ENCODE data around the gene PFDN6.

The PFDN6 gene

DNA sequence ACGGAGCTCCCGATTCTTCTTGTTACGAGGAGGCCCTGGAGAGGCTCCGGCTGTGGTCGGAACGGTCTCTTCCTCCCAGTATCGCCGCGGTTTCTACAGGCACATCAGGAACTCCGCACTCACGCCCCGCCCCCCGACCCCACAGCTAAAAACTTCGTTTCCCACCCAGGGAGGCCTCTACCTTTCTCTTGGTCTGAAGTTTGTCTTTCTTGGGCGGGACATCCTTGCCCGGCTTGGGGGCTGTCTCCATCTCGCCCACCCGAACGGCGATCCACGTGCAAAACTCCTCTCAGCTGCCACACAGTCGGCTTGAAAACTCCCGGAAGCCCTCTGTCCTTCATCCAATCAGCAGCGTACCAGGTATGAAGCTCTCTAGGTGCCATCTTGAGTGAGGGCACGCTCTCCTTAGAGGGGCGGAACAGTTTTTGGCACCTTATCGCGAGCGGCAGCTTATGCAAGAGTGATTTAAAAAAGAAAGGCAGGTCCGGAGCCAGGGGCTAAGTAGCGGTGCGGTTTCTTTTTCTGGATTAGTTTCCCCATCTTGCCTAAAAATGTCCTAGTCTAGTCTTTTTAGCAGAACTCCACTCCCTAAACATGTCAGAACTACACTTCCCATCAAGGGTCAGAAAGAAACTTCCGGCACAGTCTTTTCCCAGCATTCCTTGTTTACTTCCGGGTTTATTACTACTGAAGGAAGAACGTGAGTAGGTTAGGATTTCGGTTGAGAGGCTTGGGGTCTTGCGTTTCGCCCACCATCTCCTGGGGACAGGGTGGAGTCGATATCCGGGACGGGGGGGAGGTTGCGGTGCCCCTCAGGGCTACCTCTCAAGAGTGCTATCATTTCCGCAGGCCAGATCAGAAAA, at the start of gene PFDN6, which contains the start of gene WDR46:
TSS of gene PFDN6 (plus strand) at position 681 of the 863 bp plus-strand sequence. CDS start 256 bp downstream, outside the sequence.
TSS of gene WDR46 (minus strand) at position 319 of the 863 bp plus-strand sequence. CDS start at position 250, 69 bp downstream.
- Histone ChIP-seq H3K9me3 (ENCODE audit: control insufficient read depth, low read length) (no peaks in the 10 kb centered on the region), H3K36me3 (ENCODE audit: control insufficient read depth, insufficient read depth, low read length) (no peaks in the 10 kb centered on the region), H3K27me3 (ENCODE audit: control insufficient read depth, insufficient read depth, low read length) (no peaks in the 10 kb centered on the region), H3K4me3 (ENCODE audit: low read length) (peak within 1 kb of the TSS; percentile 78), H3K4me1 (ENCODE audit: control insufficient read depth, insufficient read depth, low read length) (peaks cover 16% of the 10 kb centered on the region), H3K9ac (ENCODE audit: low read length) (peak within 1 kb of the TSS; percentile 77)

- Histone ChIP-seq H3K36me3 (ENCODE audit: control insufficient read depth, insufficient read depth, low read length) (no peaks in the 10 kb centered on the region), H3K27me3 (ENCODE audit: control insufficient read depth, insufficient read depth, low read length) (no peaks in the 10 kb centered on the region), H3K9me3 (ENCODE audit: control insufficient read depth, low read length) (no peaks in the 10 kb centered on the region), H3K4me1 (ENCODE audit: control insufficient read depth, insufficient read depth, low read length) (no peaks in the 10 kb centered on the region), H3K9ac (ENCODE audit: low read length) (no peak overlapping the region), H3K4me3 (ENCODE audit: low read length) (no peak overlapping the region)
Measured at GRCh38 chr6:33241968-33242367, 47.4 kb upstream of the PFDN6 start.

- H3K27me3 ChIP-seq (ENCODE audit: control insufficient read depth, insufficient read depth, low read length), result no peaks in the 10 kb centered on the region
- no peak overlapping the region for H3K4me3 ChIP-seq (ENCODE audit: low read length)
- peaks cover 6% of the 10 kb centered on the region for H3K4me1 ChIP-seq (ENCODE audit: control insufficient read depth, insufficient read depth, low read length)
- no peaks in the 10 kb centered on the region for H3K36me3 ChIP-seq (ENCODE audit: control insufficient read depth, insufficient read depth, low read length)
- H3K9me3 ChIP-seq (ENCODE audit: control insufficient read depth, low read length), result no peaks in the 10 kb centered on the region
- H3K9ac ChIP-seq (ENCODE audit: low read length), result no peak overlapping the region
Measured at GRCh38 chr6:33243476-33243875, 45.9 kb upstream of the PFDN6 start.

DNA sequence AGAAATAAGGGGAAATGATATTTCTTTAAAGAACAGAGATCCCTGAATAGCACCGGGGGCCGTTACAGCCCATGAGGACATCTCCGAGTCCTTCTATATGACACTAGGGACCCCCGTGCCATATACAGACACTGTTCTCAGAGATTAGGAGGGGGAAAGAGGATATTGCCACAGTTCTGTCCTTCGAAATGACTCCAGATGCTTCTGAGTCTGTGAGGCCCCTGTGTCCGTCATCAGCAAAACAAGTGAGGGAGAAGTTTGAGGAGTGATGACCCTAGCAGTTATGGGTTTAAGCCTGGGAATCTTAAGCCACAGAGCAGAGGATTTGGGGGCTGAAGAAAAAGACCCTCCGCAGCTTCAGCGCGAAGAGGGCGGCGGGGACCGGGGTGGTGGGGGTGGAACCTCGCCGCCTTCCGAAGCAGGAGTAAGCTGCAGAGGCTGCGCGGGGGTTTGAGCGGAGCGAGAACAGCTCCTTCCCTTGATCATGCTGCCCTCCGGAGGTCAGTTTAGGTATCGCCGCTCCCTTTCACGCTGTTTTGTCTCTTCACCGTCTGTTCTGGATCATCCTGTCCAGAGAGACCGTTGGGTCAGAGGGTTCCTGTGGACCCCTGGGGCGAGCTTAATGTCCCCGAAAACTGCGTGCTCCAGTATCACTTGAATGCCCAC, 41.3 kb upstream of the PFDN6 start:
- no peaks in the 10 kb centered on the region for H3K36me3 ChIP-seq (ENCODE audit: control insufficient read depth, insufficient read depth, low read length)
- peak overlapping the region; percentile 50 for H3K9ac ChIP-seq (ENCODE audit: low read length)
- H3K9me3 ChIP-seq (ENCODE audit: control insufficient read depth, low read length), result no peaks in the 10 kb centered on the region
- peak overlapping the region; percentile 56 for H3K4me3 ChIP-seq (ENCODE audit: low read length)
- H3K27me3 ChIP-seq (ENCODE audit: control insufficient read depth, insufficient read depth, low read length), result no peaks in the 10 kb centered on the region
- H3K4me1 ChIP-seq (ENCODE audit: control insufficient read depth, insufficient read depth, low read length), result peaks cover 25% of the 10 kb centered on the region

DNA sequence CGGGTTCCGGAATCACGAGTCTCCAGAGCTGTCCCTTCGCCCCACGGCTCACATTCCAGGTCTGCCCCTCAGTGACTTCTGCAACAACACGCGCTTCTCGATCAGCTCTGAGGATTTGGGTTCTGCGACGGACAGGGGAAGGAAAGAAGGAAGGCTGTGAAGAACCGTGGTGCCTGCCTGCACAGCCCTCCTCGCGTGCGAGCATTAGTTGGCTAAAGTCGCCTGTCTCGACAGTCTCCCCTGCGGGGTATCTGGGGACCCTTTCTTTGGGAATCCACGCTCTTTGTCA, 40.8 kb upstream of the PFDN6 start:
- Histone ChIP-seq H3K4me1 (ENCODE audit: control insufficient read depth, insufficient read depth, low read length) (peaks cover 25% of the 10 kb centered on the region), H3K4me3 (ENCODE audit: low read length) (peak overlapping the region; percentile 56), H3K27me3 (ENCODE audit: control insufficient read depth, insufficient read depth, low read length) (no peaks in the 10 kb centered on the region), H3K9ac (ENCODE audit: low read length) (peak overlapping the region; percentile 50), H3K36me3 (ENCODE audit: control insufficient read depth, insufficient read depth, low read length) (no peaks in the 10 kb centered on the region), H3K9me3 (ENCODE audit: control insufficient read depth, low read length) (no peaks in the 10 kb centered on the region)

DNA sequence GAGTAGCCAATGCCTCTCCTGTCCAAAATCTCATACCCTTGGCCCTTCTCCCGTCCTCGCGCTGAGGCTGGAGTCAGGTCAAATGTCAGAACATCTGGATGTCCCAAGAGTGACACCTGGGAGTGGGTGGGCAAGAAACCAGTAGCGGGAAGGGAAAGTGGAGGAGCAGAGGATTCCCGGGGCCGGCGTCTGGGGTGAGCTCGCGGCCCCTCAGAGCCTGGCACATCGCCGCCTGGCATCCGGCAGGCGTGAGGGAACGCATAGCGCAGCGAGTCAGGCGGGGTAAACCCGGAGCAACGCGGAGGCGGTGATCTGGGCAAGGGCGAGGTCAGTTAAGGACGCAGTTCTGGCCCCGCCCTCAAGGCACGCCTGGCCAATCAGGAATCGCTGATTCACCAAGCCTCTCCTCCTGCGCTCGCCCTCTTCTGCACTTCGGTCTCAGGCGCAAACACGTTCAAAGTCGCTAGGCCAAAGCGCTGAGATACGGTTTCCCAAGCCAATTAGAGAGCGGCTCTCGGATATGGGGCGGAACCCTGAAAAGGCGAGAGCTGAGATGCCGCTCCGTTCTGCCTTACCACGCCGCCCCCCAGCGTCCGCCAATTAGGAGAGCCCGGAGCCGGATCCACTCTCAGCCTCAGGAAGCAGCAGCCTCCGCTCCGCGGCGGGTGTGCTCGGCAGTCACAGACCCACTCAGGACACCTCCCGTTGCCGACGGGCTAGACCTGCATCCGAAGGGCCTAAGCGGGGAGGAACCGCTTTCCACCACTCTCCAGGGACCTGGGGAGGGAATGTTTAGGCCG, 40.3 kb upstream of the PFDN6 start:
- Histone ChIP-seq H3K36me3 (ENCODE audit: control insufficient read depth, insufficient read depth, low read length) (no peaks in the 10 kb centered on the region), H3K9ac (ENCODE audit: low read length) (peak overlapping the region; percentile 92), H3K9me3 (ENCODE audit: control insufficient read depth, low read length) (no peaks in the 10 kb centered on the region), H3K4me3 (ENCODE audit: low read length) (peak overlapping the region; percentile 56), H3K27me3 (ENCODE audit: control insufficient read depth, insufficient read depth, low read length) (no peaks in the 10 kb centered on the region), H3K4me1 (ENCODE audit: control insufficient read depth, insufficient read depth, low read length) (peaks cover 25% of the 10 kb centered on the region)

- H3K4me1 ChIP-seq (ENCODE audit: control insufficient read depth, insufficient read depth, low read length), result peaks cover 25% of the 10 kb centered on the region
- no peaks in the 10 kb centered on the region for H3K9me3 ChIP-seq (ENCODE audit: control insufficient read depth, low read length)
- no peaks in the 10 kb centered on the region for H3K27me3 ChIP-seq (ENCODE audit: control insufficient read depth, insufficient read depth, low read length)
- no peaks in the 10 kb centered on the region for H3K36me3 ChIP-seq (ENCODE audit: control insufficient read depth, insufficient read depth, low read length)
- H3K9ac ChIP-seq (ENCODE audit: low read length), result peak overlapping the region; percentile 92
- H3K4me3 ChIP-seq (ENCODE audit: low read length), result peak overlapping the region; percentile 38
Measured at GRCh38 chr6:33249732-33250630, 39.4 kb upstream of the PFDN6 start.

- Histone ChIP-seq H3K4me3 (ENCODE audit: low read length) (no peak overlapping the region), H3K36me3 (ENCODE audit: control insufficient read depth, insufficient read depth, low read length) (no peaks in the 10 kb centered on the region), H3K4me1 (ENCODE audit: control insufficient read depth, insufficient read depth, low read length) (peaks cover 25% of the 10 kb centered on the region), H3K27me3 (ENCODE audit: control insufficient read depth, insufficient read depth, low read length) (no peaks in the 10 kb centered on the region), H3K9me3 (ENCODE audit: control insufficient read depth, low read length) (no peaks in the 10 kb centered on the region), H3K9ac (ENCODE audit: low read length) (no peak overlapping the region)
Measured at GRCh38 chr6:33250731-33251130, 38.7 kb upstream of the PFDN6 start.

- H3K9me3 ChIP-seq (ENCODE audit: control insufficient read depth, low read length), result no peaks in the 10 kb centered on the region
Measured at GRCh38 chr6:33251395-33252012, 37.9 kb upstream of the PFDN6 start.

DNA sequence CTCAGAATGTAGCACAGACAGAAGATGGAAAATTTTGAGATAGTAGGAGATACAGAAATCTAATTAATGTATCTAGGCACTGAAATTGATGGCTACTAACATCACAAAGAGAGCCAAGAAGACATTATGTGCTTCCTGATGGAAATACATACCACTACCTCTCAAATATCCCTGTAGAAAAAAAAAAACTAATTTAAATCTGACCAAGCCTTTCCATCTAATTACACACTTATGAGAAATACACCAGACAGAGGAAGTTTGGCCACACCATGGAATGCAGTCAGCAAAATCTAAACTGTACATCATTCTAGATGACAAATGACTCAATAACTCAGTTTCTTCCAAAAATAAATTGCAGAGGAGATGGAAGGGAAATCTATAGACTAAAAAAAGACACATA, 36.6 kb upstream of the PFDN6 start:
- Histone ChIP-seq H3K4me1 (ENCODE audit: control insufficient read depth, insufficient read depth, low read length) (peaks cover 25% of the 10 kb centered on the region), H3K36me3 (ENCODE audit: control insufficient read depth, insufficient read depth, low read length) (no peaks in the 10 kb centered on the region), H3K9me3 (ENCODE audit: control insufficient read depth, low read length) (no peaks in the 10 kb centered on the region), H3K27me3 (ENCODE audit: control insufficient read depth, insufficient read depth, low read length) (no peaks in the 10 kb centered on the region), H3K9ac (ENCODE audit: low read length) (no peak overlapping the region), H3K4me3 (ENCODE audit: low read length) (no peak overlapping the region)

More at GRCh38 chr6:33251395-33252012, 37.9 kb upstream of the PFDN6 start:
- Histone ChIP-seq H3K27me3 (ENCODE audit: control insufficient read depth, insufficient read depth, low read length) (no peaks in the 10 kb centered on the region), H3K4me3 (ENCODE audit: low read length) (no peak overlapping the region), H3K36me3 (ENCODE audit: control insufficient read depth, insufficient read depth, low read length) (no peaks in the 10 kb centered on the region), H3K9ac (ENCODE audit: low read length) (no peak overlapping the region), H3K4me1 (ENCODE audit: control insufficient read depth, insufficient read depth, low read length) (peaks cover 25% of the 10 kb centered on the region)

GRCh38 chr6:33254591-33254990, 34.8 kb upstream of the PFDN6 start:
- Histone ChIP-seq H3K27me3 (ENCODE audit: control insufficient read depth, insufficient read depth, low read length) (no peaks in the 10 kb centered on the region), H3K4me1 (ENCODE audit: control insufficient read depth, insufficient read depth, low read length) (peaks cover 11% of the 10 kb centered on the region), H3K9ac (ENCODE audit: low read length) (no peak overlapping the region), H3K4me3 (ENCODE audit: low read length) (no peak overlapping the region), H3K36me3 (ENCODE audit: control insufficient read depth, insufficient read depth, low read length) (no peaks in the 10 kb centered on the region), H3K9me3 (ENCODE audit: control insufficient read depth, low read length) (no peaks in the 10 kb centered on the region)
